Stimulated activated CD4-positive, alpha-beta T cell treated with anti-CD3 and anti-CD28 coated beads, Interleukin-4, amount 100 ng/mL, for 4 hours (primary cell): ENCODE data around the gene FUT1.
A peak's percentile ranks its signal among the peaks of the same experiment; 100 is the strongest.
"Not testable (repeated sequence)": the region's sequence is repeated elsewhere in the genome, so short reads cannot be mapped to it uniquely, and the experiment has no call there.

ENCODE experiments used
- DNase-seq, 2 experiments: peaks; one replicate each; pipeline ENCODE4 v3.0.0-alpha.2; 2020

Gene FUT1

GRCh38 chr19:48768171-48768753 is 15.8 kb upstream of the FUT1 start:
- not testable (repeated sequence) for DNase-seq

GRCh38 chr19:48765816-48766215 is 13.4 kb upstream of the FUT1 start:
- DNase-seq = not testable (repeated sequence)

GRCh38 chr19:48760504-48761205 is 8.2 kb upstream of the FUT1 start:
- no peak for DNase-seq

- DNase-seq = no peak
Measured at GRCh38 chr19:48757741-48758144, 5.3 kb upstream of the FUT1 start.

- DNase-seq = no peak
Measured at GRCh38 chr19:48757089-48757675, 4.7 kb upstream of the FUT1 start.

- no peak for DNase-seq
Measured at GRCh38 chr19:48756686-48757085, 4.2 kb upstream of the FUT1 start.

- no peak for DNase-seq
Measured at GRCh38 chr19:48756212-48756611, 3.8 kb upstream of the FUT1 start.

GRCh38 chr19:48755787-48756186 is 3.3 kb upstream of the FUT1 start:
- DNase-seq = no peak

GRCh38 chr19:48755084-48755641 is 2.7 kb upstream of the FUT1 start, which contains the start of gene FGF21:
Gene FGF21, plus strand, starts transcription at chr19:48755524. Its CDS starts 713 bp downstream, at chr19:48756237.
- DNase-seq = no peak

- DNase-seq = no peak
Measured at GRCh38 chr19:48751845-48752495, 471 bp downstream of the FUT1 start.

- DNase-seq = no peak
Measured at GRCh38 chr19:48750771-48751504, 1.5 kb downstream of the FUT1 start.

GRCh38 chr19:48750351-48750750 is 2.1 kb downstream of the FUT1 start:
- no peak for DNase-seq

GRCh38 chr19:48749571-48750198 is 2.8 kb downstream of the FUT1 start:
- no peak for DNase-seq

GRCh38 chr19:48746738-48747575 is 5.5 kb downstream of the FUT1 start, which contains the start of gene IZUMO1:
Gene IZUMO1, minus strand, starts transcription at chr19:48746909. Its CDS starts 1,050 bp downstream, at chr19:48745859.
- peak; percentile 33 to 39 for DNase-seq

GRCh38 chr19:48746110-48746509 is 6.3 kb downstream of the FUT1 start:
- DNase-seq = no peak

- DNase-seq = peak; percentile 23 to 39
Measured at GRCh38 chr19:48745208-48745995, 7.0 kb downstream of the FUT1 start.

GRCh38 chr19:48742096-48742495 is 10.3 kb downstream of the FUT1 start:
- DNase-seq = no peak

- peak in 1 of 2 experiments; percentile 39 for DNase-seq
Measured at GRCh38 chr19:48741129-48741999, 11.1 kb downstream of the FUT1 start.
